Adrenal gland (tissue), 5 donors: ENCODE results near the gene PHLDA3.

ENCODE experiments used
- CTCF ChIP-seq, 6 experiments: fragments of 450-650 bp in 4 of 6; fragments of 200-600 bp in 2 of 6; sonication (generic) in 1 of 6; IDR thresholded peaks; 1 replicate in 5 of 6; 2 replicates in 1 of 6; pipeline versions ENCODE4 v1.5.1 to v1.8.0; 2016 to 2021; ENCODE audit warnings: antibody characterized with exemption in 6 of 6, mild to moderate bottlenecking in 2 of 6, moderate library complexity in 1 of 6
- POLR2A ChIP-seq, 2 donors: fragments of 450-650 bp; IDR thresholded peaks; one replicate each; pipeline ENCODE4 v1.6.1; 2017; ENCODE audit warnings: antibody characterized with exemption in 2 of 2, mild to moderate bottlenecking in 2 of 2, moderate library complexity in 1 of 2
- donor health status: DM: no; HTN: no; CAD: no.

GRCh38 chr1:201420608-201421002, 48.4 kb downstream of the PHLDA3 start:
- no peak for TF ChIP-seq CTCF (IDR thresholded peaks at IDR 0.05)
- no peak for TF ChIP-seq POLR2A (IDR thresholded peaks at IDR 0.05)
